Fibroblast of skin of left biceps (primary cell): ENCODE measurements around the gene RIC8B.

Source experiments
- DNase-seq, 2 experiments: peaks; one replicate each; pipeline ENCODE4 v3.0.0-alpha.2; 2013; ENCODE audit warnings: low read depth in 2 of 2

Gene RIC8B

DNA sequence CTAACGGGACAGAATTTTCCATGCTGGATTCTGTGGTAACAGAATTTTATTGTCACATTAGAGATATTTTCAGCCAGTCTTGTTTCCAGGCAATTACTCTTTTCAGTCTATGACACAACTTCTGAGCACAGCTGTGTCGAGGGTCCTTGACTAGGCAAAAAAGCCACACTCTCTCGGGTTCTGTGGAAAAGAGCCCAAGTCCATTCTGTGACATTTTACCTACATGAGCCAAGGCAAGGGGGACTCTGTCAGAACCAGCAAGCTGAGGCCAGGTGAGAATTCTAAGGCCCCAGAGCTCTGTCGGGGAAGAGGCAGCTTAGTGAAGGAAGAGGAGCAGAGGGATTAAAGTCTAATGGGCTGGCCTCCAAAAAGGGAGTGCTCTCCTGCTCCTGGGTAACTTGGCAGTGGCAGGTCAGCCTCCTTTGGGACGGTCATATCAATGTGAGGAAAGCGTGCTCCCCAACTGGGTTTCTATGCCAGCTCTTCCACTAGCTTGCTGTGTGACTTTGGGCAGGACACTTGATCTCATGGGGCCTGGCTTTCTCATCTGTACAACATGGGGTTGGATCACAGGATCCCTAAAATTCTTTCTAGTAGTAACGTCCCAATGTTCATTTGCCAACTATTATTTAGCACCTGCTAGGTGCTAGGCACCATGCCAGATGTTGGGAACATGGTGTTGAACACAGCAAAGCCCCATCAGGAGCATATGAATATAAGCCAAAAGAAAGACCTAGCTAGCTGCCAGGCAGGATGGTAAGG, 16.0 kb upstream of the RIC8B start:
- no peak for DNase-seq

DNA sequence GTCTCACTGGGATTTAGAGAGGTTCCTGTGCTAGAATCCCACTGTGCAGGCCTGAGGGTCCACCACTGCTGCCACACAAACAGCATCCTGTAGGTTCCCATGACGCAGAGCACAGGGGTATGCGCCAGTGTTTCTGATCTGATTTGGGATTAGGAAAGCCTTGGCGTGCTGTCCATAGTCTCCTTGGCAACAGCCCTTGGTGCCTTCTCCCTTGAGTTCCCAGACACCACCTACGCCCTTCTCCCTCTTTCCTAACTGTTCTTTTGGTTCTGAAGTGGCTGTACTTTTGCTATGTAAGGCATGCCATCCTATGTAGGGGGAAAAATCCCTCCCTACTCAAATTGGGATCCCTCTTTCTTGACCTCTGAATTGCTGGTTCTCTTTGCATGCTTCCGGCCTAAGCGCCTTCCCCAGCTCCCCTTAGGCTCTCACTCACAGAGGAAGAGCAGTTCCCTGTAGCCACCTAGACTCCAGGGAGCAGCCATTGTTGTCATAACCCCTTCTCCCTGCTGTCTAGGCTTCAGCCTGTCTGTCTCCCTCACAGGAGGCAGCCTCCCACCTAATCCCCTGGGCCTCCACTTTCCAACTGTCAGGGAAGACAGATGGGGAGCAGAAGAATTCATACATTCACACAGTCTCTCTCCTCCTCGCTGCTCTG, 14.8 kb upstream of the RIC8B start:
- DNase-seq: no peak

DNA sequence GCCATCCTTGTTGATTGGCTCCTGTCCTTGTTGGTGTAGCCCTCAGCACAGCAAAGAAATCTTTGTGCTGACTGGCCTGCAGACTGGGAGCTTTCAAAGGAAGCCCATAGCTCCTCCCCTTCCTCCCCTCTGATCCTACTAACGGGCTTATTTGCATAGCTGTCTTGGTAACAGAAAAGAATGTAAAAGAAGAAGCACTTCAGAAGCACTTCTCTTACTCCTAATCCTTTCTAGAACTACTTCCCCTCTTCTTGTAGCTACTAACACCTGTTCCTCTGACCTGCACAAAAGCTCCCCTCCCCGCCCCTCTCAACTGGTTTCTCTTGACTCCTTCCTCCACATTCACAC, 14.3 kb upstream of the RIC8B start:
- DNase-seq: no peak

DNA sequence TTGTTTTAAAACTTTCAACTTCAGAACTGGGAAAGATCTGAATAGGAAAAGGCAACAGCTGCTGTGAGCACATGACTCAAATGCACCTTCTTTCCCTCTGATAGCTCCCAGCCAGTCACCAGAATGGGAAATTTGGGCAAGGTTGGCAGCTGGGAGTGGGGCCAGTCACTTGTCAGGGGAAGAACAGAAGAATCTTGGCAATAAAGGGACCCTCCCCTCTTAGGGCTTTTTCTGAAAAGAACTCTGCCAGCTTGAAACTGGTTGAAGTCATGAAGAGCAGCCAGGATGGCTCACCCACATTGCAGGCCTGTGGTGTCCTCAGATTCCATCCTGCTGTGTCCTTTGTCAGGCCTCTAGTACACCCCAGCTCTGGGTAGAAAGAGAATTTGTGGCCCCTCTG, 10.3 kb upstream of the RIC8B start:
- no peak for DNase-seq

DNA sequence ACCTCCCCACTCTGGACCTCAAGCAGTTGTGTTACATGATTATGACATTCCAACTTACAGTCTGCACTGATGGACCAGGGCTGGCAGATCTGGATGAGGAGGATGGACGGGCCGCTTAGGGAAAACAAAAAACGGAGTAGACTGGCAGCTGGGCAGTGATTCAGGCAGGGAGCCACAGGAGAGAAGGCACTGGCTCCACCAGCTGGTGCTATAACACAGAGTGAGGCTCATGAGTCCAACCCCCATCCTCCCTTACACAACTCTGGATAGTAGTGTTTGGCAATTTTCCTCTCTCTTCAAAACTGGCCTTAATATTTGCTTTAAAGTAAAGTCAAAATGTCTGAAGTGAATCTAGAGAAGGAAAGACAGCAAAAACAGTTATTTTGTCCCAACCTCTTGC, 9.7 kb upstream of the RIC8B start:
- no peak for DNase-seq

DNA sequence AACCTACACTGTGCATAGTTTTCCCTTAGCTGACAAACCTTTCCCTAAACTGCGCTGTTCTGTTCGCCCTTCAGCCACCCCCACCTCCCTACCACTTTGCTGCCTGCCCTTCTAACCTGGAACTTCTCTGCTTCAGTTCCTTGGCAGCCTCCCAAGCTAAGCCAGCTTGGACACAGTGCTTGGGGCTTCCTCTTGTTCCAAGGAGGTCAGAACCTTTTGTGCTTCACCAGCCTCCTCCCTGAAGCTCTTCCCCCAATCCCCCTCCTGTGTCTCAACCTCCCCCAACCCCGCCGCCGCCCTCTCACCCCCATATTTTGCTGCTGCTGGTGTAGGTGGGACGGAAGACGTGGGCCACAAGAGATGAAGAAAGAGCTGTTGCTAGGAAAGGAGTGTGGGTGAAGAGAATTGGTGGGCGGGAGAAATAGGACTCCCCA, 8.1 kb upstream of the RIC8B start:
- no peak for DNase-seq

DNA sequence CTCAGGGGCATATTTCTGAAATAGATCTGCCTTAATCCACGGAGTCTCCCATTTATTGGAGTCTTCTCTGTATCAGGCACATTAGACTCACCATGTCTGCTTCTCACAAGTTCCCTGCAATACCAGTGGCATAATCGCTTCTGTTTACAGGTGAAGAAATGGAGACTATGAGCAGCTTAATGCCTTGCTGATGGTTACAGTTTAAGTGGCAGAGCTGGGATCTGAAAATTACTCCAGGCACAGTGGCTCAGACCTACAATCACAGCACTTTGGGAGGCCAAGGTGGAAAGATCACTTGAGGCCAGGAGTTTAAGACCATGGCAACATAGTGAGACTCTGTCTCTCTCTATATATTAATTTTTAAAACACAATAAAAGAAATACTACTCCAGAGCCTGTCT, 7.3 kb upstream of the RIC8B start:
- DNase-seq: no peak

DNA sequence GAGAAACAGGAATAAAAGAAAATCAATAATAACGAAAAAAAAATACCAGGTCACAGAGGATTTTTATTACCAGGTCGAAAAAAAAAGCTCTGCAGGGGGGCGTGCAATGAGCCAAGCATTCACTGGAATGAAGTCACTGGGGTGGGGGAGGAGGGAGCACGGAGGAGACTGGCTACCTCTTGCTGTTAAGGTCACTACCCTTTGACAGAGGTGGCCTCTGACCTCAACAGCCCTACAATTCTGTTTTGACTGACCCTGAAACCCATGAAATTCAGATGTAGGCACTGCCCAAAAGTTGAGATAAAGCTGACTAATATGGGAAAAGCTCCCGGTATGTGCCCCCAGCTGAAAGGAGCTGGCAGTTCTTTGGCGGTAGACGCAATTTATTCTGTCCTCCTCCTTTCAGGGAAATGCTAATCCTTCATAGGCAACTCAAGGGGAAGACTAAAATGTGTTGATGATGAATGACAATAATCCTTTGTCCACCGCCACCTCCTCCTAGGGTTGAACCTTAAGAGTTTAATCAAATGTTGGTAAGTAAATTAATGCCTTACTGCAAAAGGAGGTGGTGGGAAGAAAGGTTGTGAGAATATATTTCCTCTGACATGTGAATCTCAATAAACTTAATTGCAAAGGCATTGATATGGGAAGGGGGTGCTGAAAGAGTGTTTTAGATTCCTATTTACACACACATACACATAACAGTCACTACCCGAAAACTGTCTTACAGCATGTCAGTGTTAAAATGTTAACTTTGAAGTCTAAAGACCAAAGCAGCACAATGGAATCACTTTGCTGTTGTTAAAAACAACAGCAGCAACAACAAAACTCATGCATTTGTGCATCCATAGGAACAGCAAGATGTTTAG, 6.3 kb upstream of the RIC8B start:
- no peak for DNase-seq

DNA sequence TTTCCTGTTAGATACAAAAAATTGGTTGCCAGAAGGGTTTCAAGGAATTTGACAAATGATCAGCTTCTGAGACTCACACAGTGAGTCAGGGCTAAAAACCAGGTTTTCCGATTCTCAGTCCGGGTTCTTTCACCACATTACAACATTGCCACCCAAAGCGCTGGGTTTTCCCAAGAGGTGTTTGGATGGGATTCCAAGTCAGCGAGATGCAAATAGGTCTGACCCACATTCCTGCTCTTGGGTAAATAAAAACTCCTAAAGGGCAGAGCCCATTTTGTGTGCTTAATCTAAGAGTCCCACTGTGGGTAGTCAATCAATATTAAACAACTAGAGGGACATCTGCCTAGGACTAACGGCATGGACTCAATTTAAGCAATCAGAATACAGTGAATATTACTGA, 5.4 kb upstream of the RIC8B start:
- peak; percentile 42 to 49 for DNase-seq

DNA sequence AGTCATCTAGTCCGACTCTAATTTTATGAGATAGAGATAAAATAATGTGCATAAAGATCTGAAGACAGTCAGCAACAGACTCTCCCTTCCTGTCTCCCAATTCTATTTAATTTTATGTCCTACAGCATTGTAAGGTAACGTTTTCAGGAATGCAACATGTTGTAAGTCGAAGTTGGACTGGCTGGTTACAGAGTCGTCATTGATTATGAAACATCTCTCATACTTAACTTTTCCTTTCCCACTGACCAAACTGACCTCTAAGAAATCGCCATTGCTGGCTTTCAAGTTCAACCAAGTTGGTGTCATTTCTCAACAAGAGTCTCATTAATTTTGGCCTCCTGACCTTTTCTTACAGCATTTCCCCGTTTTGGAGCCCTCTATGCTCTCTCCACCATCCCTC, 4.9 kb upstream of the RIC8B start:
- DNase-seq: no peak

DNA sequence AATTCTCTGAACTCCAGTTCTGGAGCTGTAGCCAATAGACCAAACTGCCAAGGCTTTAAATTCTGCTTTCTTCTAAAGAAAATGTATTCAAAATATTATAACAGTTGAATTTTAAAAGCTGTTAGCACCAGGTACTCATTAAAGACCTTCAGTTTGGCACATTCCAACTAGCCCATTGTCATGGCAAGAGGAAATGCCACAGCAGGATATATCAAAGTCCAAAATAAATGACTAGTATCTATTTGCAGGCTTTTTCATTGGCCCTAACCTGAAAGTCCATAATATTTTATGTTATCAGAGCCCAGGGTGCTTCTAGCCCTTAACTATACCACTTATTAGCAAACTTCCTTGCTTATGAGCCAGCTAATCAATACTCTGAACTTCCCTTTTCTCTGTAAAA, 3.1 kb upstream of the RIC8B start:
- no peak for DNase-seq

DNA sequence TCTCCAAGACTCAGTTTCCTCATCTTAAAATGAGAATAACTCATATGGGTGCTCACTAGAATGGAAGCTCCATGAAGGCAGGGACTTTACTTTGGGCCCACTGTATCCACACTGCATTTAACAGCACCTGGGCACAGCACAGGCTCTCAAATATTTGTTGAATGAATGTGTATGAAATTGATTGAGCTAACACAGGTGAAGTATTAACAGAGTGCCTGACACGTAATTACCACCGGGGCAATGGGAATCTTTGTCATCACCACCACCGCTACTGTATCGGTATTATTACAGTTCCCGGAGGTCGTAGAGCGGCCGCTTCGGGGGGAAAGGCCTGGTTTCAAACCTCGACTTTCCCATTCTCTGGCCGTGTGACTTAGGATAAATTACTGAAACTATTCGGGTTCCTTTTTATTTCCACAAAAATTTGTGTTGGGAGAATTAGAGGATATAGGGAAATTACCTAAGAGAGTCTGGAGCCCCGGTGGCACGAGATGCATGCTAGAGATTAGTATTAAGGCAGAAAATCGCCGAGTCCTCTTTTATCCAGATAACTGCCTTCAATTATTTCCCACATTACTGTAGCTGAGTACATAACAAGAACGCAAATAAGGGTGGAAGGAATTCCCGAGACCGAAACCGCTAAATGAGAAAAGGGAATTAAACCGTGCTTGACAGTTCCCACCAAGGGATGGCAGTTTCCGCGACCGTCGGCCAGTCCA, 1.0 kb upstream of the RIC8B start:
- DNase-seq: no peak

DNA sequence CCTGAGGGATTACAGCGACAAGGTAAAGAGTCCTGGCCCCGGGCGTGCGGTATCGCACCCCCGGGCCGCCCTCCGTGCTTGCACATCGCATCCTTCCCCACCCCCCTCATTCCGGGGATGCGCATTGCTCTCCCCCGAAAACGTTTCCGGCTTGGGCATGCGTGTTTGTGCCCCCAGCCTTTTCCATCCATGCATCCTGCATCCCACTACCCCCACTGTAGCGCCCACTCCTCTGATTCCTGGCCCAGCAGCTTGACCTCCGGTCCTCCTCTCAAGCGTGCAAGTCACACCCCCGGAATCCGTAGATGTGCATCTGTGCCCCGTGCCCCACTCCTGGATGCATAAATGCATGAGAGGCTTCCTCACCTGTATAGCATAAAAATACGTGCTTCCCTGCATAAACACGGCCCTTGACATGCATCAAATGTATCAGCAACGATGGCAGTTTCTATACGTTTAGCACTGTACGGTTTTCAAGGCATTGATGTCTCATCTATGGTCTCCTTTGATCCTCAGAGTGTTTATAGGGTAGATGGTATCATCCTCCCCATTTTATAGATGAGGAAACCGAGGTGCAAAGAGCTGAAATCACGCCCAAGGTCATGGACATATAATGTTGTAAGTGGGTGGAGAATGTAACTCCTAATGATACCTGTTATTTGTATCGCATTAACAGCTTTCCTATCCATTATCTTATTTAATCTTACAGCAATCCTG, 484 bp downstream of the RIC8B start:
- no peak for DNase-seq

DNA sequence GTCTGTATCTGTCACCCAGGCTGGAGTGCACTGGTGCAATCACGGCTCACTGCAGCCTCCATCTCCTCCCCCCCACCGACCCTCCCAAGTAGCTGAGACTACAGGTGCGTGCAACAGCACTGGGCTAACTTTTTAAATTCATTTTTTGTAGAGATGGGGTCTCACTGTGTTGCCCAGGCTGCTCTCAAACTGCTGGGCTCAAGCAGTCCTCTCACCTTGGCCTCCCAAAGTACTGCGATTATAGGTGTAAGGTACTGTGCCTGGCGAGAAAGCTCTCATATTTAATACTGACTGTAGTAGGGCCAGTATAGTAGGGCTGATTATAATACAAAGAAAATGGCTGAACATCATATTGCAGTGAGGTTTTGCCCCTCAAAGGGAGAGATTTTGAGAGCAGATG, 2.4 kb downstream of the RIC8B start:
- DNase-seq: no peak

DNA sequence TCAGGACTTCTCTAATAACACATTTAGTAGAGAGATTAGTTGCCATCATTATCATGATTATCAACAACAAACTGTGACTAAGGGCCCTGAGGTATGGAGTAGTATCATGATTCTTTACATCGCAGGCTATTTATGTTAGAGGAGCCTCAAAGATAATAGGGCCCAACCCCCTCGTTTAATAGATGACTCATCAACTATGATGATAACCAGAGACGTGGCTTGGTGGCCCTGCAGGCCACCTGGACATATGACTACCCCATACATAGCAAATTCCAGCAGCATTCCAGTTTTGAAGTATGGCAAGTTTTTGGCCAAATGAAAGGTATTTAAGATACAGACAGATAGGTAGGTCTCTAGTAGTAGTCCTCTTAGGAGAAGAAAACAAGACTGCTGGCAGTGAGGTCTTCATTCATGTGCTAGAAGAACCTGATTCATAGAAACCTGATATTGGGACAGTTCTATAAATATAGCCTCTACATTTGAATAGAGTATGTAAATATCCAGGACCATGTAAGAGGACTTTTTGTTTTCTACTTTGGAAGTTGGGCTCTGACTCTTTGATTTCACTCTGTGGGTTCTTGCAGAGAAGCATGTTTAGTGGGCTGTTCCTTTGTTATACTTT, 5.6 kb downstream of the RIC8B start:
- DNase-seq: no peak

DNA sequence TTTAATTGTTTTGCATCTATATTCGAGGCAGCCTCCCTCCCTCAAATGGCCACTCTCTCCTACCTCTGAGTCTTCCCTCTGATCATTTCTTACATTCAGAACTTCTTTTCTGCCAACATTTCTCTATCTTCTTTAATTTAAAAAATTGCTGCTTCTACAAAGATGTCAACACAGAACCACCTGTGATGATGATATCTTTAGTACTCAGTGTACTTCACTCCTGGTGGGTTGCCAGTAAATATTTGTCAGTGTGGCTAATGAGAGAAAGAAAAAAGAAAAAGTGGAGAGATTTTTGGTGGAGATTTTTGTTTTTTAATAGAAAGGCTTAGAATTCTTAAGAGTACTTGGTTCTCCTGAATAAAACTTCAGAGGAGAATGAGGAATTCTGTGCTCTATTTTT, 8.1 kb downstream of the RIC8B start:
- no peak for DNase-seq

DNA sequence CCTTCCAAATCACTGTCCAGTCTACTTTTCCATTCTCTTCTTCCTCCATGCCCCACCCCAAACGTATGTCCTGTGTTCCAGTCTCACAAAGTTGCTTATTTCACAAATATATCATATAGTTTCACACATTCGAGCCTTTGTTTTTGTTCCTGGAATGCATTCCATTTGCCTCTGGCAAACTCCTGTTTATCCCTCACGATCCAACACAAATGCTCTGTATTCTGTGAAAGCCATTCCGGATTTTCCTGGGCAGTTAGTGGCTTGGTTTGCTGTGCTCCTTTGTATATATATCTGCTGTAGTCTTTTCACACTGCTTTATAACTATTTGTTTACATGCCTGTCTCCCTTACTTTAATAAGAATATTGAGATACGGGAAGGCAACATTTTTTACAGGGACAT, 9.0 kb downstream of the RIC8B start:
- no peak for DNase-seq

DNA sequence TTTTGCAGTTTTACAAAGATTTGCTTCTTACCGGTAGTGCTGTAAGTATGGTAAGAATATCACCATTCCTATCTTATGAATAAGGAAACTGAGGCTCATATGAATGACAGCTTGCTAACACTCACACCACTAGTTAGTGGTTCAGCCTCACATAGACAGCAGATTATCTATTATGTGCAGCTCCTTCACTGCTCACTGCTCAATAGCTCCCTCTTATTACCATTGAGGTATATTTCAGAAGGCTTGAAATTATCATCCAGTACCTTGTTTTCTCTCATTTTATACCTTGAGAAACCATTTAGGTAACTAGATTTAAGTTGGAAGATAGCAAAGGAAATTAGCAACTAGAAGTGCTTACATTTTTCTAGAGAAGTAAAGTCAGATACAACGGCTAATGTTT, 15.5 kb downstream of the RIC8B start:
- DNase-seq: no peak

DNA sequence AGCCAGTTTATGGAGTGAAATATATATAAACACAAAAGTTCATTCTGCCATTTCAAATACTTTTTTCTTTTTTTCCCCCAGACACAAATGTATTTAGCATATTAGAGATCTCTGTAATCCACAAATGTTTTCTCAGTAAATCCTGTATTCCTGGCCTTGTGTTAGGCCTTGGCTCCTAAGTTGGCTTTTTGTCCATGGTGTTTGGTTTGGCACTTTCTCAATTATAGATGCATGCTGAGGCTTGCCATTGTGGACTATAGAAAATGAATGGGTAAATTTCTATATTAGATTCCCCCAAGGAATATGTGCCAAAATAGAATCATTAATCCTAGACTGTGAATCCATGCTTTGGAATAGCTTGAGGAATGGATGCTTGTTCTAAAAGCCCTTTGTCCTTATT, 17.0 kb downstream of the RIC8B start:
- DNase-seq: no peak

DNA sequence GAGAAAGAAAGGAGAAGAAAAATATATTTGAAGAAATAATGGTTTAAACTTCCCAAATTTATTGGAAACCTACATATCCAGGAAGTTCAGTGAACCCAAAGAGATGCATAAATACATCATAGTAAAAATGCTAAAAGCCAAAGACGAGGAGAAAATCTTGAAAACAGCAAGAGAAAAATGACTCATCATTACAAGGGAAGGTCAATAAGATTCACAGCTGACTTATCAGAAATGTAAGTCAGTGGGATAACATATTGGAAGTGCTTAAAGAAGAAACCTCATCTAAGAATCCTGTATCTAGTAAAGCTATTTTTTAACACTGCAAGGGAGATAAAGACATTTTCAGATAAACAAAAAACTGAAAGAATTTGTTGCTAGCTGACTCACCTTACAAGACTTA, 19.9 kb downstream of the RIC8B start:
- no peak for DNase-seq

DNA sequence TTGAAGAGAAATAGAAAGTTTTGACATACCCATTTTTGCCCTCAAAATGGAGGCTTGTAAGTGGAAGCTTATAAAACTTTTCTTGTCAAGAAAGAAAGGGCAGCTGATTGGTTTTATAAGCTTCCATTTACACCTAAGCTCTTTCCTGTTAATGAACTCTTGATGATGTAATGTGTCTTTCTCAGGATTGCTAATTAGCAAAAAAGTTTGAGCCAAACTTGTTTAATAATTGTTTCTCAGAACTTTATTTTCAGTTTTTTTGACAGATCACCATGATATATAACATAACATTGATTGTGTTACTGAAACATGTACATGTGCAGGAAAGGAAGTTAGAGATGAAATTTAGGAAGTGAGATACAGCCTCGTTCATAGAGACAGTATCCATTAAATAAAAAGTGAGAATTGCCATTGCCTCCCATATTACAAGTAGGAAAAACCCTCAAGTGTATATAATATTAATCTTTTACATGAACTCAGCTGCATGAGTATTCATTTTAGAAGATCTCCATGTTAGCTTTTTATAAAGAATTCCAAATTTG, 26.8 kb downstream of the RIC8B start:
- no peak for DNase-seq
